WTC11 (cell line): Measurements from ENCODE around the gene PDE1C.

Experiments used
- ETV6 ChIP-seq: sonication (generic); formaldehyde crosslinking; IDR thresholded peaks from 2 replicates; pipeline ENCODE4 v1.8.1; 2022; ENCODE audit warnings: mild to moderate bottlenecking, missing genetic modification reagents
- GTF2I ChIP-seq: fragments of 250-450 bp; sonication (Bioruptor Pico); conservative IDR thresholded peaks from 2 replicates; pipeline ENCODE4 v1.4.0; 2021; ENCODE audit warnings: mild to moderate bottlenecking
- TF ChIP-seq, protein P1 (sequence below): fragments of 200-600 bp; IDR thresholded peaks from 2 replicates; pipeline ENCODE4 v1.8.0; 2022; ENCODE audit warnings: antibody characterized with exemption
- TF ChIP-seq, protein P2 (sequence below): sonication (generic); formaldehyde crosslinking; conservative IDR thresholded peaks from 2 replicates; pipeline ENCODE4 v1.8.1; 2022; ENCODE audit warnings: mild to moderate bottlenecking, missing genetic modification reagents
- TF ChIP-seq, protein P3 (sequence below): sonication (generic); formaldehyde crosslinking; IDR thresholded peaks from 2 replicates; pipeline ENCODE4 v1.8.1; 2023; ENCODE audit warnings: mild to moderate bottlenecking, missing genetic modification reagents, moderate library complexity
- TF ChIP-seq, protein P4 (sequence below): sonication (generic); formaldehyde crosslinking; IDR thresholded peaks from 2 replicates; pipeline ENCODE4 v1.8.1; 2023; ENCODE audit warnings: mild to moderate bottlenecking, moderate library complexity, missing genetic modification reagents
- TF ChIP-seq, protein P5 (sequence below): sonication (generic); formaldehyde crosslinking; conservative IDR thresholded peaks from 2 replicates; pipeline ENCODE4 v1.8.1; 2023; ENCODE audit warnings: mild to moderate bottlenecking, low read depth, missing genetic modification reagents, moderate library complexity
- TF ChIP-seq, protein P6 (sequence below): sonication (generic); formaldehyde crosslinking; IDR thresholded peaks from 2 replicates; pipeline ENCODE4 v1.8.0; 2022; ENCODE audit warnings: missing genetic modification reagents
- TF ChIP-seq, protein P7 (sequence below): sonication (generic); formaldehyde crosslinking; IDR thresholded peaks from 2 replicates; pipeline ENCODE4 v1.8.0; 2022; ENCODE audit warnings: mild to moderate bottlenecking, missing genetic modification reagents

DNA sequence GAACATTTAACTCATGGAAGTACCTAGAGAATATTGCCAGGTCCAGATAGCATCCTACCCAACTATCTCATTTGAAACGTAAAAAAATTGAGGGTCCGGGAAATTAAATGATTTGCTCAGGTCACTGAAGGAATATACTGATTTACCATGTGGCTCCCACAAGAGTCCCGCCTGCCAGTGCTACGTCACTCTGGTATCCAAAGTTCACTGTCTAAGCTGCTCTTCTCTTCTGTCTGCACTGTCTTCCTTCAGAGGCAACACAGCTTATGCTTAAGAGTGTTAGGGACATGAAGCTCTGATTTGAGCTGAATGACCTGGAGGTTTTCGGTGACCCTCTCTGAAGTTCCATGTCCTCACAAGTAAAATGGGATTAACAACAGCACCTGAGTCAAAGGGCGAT lies 114.6 kb downstream of the PDE1C start:
- TF ChIP-seq, protein P1, sequence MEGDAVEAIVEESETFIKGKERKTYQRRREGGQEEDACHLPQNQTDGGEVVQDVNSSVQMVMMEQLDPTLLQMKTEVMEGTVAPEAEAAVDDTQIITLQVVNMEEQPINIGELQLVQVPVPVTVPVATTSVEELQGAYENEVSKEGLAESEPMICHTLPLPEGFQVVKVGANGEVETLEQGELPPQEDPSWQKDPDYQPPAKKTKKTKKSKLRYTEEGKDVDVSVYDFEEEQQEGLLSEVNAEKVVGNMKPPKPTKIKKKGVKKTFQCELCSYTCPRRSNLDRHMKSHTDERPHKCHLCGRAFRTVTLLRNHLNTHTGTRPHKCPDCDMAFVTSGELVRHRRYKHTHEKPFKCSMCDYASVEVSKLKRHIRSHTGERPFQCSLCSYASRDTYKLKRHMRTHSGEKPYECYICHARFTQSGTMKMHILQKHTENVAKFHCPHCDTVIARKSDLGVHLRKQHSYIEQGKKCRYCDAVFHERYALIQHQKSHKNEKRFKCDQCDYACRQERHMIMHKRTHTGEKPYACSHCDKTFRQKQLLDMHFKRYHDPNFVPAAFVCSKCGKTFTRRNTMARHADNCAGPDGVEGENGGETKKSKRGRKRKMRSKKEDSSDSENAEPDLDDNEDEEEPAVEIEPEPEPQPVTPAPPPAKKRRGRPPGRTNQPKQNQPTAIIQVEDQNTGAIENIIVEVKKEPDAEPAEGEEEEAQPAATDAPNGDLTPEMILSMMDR = no peak
- TF ChIP-seq, protein P2, sequence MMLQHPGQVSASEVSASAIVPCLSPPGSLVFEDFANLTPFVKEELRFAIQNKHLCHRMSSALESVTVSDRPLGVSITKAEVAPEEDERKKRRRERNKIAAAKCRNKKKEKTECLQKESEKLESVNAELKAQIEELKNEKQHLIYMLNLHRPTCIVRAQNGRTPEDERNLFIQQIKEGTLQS (CRISPR knock-in tag) = no peak
- TF ChIP-seq GTF2I (CRISPR knock-in tag) (no peak), ETV6 (CRISPR knock-in tag) (no peak)
- TF ChIP-seq, protein P3, sequence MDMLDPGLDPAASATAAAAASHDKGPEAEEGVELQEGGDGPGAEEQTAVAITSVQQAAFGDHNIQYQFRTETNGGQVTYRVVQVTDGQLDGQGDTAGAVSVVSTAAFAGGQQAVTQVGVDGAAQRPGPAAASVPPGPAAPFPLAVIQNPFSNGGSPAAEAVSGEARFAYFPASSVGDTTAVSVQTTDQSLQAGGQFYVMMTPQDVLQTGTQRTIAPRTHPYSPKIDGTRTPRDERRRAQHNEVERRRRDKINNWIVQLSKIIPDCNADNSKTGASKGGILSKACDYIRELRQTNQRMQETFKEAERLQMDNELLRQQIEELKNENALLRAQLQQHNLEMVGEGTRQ (CRISPR knock-in tag) = no peak
- TF ChIP-seq, protein P4, sequence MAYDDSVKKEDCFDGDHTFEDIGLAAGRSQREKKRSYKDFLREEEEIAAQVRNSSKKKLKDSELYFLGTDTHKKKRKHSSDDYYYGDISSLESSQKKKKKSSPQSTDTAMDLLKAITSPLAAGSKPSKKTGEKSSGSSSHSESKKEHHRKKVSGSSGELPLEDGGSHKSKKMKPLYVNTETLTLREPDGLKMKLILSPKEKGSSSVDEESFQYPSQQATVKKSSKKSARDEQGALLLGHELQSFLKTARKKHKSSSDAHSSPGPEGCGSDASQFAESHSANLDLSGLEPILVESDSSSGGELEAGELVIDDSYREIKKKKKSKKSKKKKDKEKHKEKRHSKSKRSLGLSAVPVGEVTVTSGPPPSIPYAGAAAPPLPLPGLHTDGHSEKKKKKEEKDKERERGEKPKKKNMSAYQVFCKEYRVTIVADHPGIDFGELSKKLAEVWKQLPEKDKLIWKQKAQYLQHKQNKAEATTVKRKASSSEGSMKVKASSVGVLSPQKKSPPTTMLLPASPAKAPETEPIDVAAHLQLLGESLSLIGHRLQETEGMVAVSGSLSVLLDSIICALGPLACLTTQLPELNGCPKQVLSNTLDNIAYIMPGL (CRISPR knock-in tag) = no peak
- TF ChIP-seq, protein P5, sequence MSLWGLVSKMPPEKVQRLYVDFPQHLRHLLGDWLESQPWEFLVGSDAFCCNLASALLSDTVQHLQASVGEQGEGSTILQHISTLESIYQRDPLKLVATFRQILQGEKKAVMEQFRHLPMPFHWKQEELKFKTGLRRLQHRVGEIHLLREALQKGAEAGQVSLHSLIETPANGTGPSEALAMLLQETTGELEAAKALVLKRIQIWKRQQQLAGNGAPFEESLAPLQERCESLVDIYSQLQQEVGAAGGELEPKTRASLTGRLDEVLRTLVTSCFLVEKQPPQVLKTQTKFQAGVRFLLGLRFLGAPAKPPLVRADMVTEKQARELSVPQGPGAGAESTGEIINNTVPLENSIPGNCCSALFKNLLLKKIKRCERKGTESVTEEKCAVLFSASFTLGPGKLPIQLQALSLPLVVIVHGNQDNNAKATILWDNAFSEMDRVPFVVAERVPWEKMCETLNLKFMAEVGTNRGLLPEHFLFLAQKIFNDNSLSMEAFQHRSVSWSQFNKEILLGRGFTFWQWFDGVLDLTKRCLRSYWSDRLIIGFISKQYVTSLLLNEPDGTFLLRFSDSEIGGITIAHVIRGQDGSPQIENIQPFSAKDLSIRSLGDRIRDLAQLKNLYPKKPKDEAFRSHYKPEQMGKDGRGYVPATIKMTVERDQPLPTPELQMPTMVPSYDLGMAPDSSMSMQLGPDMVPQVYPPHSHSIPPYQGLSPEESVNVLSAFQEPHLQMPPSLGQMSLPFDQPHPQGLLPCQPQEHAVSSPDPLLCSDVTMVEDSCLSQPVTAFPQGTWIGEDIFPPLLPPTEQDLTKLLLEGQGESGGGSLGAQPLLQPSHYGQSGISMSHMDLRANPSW (CRISPR knock-in tag) = no peak
- TF ChIP-seq, protein P6, sequence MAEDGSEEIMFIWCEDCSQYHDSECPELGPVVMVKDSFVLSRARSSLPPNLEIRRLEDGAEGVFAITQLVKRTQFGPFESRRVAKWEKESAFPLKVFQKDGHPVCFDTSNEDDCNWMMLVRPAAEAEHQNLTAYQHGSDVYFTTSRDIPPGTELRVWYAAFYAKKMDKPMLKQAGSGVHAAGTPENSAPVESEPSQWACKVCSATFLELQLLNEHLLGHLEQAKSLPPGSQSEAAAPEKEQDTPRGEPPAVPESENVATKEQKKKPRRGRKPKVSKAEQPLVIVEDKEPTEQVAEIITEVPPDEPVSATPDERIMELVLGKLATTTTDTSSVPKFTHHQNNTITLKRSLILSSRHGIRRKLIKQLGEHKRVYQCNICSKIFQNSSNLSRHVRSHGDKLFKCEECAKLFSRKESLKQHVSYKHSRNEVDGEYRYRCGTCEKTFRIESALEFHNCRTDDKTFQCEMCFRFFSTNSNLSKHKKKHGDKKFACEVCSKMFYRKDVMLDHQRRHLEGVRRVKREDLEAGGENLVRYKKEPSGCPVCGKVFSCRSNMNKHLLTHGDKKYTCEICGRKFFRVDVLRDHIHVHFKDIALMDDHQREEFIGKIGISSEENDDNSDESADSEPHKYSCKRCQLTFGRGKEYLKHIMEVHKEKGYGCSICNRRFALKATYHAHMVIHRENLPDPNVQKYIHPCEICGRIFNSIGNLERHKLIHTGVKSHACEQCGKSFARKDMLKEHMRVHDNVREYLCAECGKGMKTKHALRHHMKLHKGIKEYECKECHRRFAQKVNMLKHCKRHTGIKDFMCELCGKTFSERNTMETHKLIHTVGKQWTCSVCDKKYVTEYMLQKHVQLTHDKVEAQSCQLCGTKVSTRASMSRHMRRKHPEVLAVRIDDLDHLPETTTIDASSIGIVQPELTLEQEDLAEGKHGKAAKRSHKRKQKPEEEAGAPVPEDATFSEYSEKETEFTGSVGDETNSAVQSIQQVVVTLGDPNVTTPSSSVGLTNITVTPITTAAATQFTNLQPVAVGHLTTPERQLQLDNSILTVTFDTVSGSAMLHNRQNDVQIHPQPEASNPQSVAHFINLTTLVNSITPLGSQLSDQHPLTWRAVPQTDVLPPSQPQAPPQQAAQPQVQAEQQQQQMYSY (CRISPR knock-in tag) = no peak
- TF ChIP-seq, protein P7, sequence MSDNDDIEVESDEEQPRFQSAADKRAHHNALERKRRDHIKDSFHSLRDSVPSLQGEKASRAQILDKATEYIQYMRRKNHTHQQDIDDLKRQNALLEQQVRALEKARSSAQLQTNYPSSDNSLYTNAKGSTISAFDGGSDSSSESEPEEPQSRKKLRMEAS = no peak
